Prostate gland (tissue), 2 donors: Measurements from ENCODE around the gene SH3BP1. TPM values are rescaled to one million over a fixed set of nuclear protein-coding genes. Genes with fewer than 3 reads are reported as not detected.

Source experiments
- DNase-seq: peaks from one replicate; pipeline ENCODE4 v3.0.0-alpha.2; 2019; ENCODE audit warnings: low spot score
- H3K27ac ChIP-seq, 2 donors: fragments of 200-600 bp; sonication (generic); 2 replicates each; pipeline ENCODE4 v1.5.1; 2017 to 2019
- H3K27me3 ChIP-seq: fragments of 200-600 bp; sonication (generic); replicated peaks from 2 replicates; pipeline ENCODE4 v1.5.1; 2019; ENCODE audit not compliant: insufficient read depth
- H3K36me3 ChIP-seq, 2 donors: fragments of 200-600 bp; sonication (generic); 1 replicate in 1 of 2; 2 replicates in 1 of 2; pipeline versions ENCODE4 v1.5.1 to v1.8.1; 2017 to 2019
- H3K4me1 ChIP-seq: fragments of 200-600 bp; sonication (generic); replicated peaks from 2 replicates; pipeline ENCODE4 v1.5.1; 2019
- H3K4me3 ChIP-seq, 2 donors: fragments of 200-600 bp; sonication (generic); 2 replicates each; pipeline ENCODE4 v1.5.1; 2017 to 2019
- H3K9me3 ChIP-seq: fragments of 200-600 bp; sonication (generic); 2 replicates; pipeline ENCODE4 v1.5.1; 2017
- CTCF ChIP-seq, 4 experiments: fragments of 200-600 bp in 2 of 4; fragments of 450-650 bp in 2 of 4; sonication (generic) in 2 of 4; IDR thresholded peaks; 1 replicate in 3 of 4; 2 replicates in 1 of 4; pipeline ENCODE4 v1.5.1; 2016 to 2019; ENCODE audit warnings: antibody characterized with exemption in 4 of 4, mild to moderate bottlenecking in 2 of 4, moderate library complexity in 2 of 4
- POLR2A ChIP-seq: fragments of 450-650 bp; IDR thresholded peaks from one replicate; pipeline ENCODE4 v1.6.1; 2016; ENCODE audit warnings: antibody characterized with exemption, mild to moderate bottlenecking
- POLR2AphosphoS5 ChIP-seq: sonication (generic); formaldehyde crosslinking; IDR thresholded peaks from one replicate; pipeline ENCODE4 v1.6.1; 2017; ENCODE audit warnings: antibody characterized with exemption
- WGBS: methylation state at CpG from one replicate; pipeline ENCODE4 v1.1.5; 2018; 5-methylcytosine and 5-hydroxymethylcytosine counted together
- intact Hi-C: fragments of 100-400 bp; cut with DNase I; formaldehyde crosslinking; loops from one replicate; pipeline ENCODE4 v1.14.2; 2022
- total RNA-seq, 2 donors: library from RNA; depleted of rRNA; stranded (reverse); fragments of >200 nt; gene quantifications; one replicate each; pipeline ENCODE4 v1.1.0, GENCODE V29; 2016

SH3BP1 gene
- total RNA-seq, 2 donors from 2014 or later, result 10.9 to 12.0 TPM

- Histone ChIP-seq H3K4me1 (peaks cover 16% of the 10 kb centered on the region), H3K36me3 (no peaks in the 10 kb centered on the region), H3K27ac (peak within 1 kb of the TSS; percentile 85 to 91), H3K9me3 (no peaks in the 10 kb centered on the region), H3K27me3 (no peaks in the 10 kb centered on the region), H3K4me3 (peak within 1 kb of the TSS; percentile 38 to 49)
- DNase-seq, result peak; percentile 91
- TF ChIP-seq POLR2AphosphoS5 (peak; percentile 88), POLR2A (peak; percentile 44), CTCF (IDR thresholded peaks at IDR 0.05) (peak in 3 of 4 experiments; percentile 18 to 30 (median 29))
- 2% methylated on average over 33 of the region's 34 CpGs for WGBS
- intact Hi-C loops, result loop anchor here (5.0 kb wide), 1 partner anchor 33 kb away; no protein-coding TSS in a partner anchor
Measured at GRCh38 chr22:37674951-37675929, 35.8 kb downstream of the SH3BP1 start, which contains the start of gene LGALS1. Gene LGALS1 (plus strand): TSS chr22:37675636. CDS start chr22:37675703, 67 bp downstream.

GRCh38 chr22:37675930-37676735 lies 36.7 kb downstream of the SH3BP1 start:
- Histone ChIP-seq H3K9me3 (no peaks in the 10 kb centered on the region), H3K36me3 (no peaks in the 10 kb centered on the region), H3K27ac (peak overlapping the region; percentile 85 to 91), H3K27me3 (no peaks in the 10 kb centered on the region), H3K4me3 (peak overlapping the region; percentile 38 to 49), H3K4me1 (peaks cover 16% of the 10 kb centered on the region)
- intact Hi-C loops, result loop anchor here (5.0 kb wide), 1 partner anchor 34 kb away; no protein-coding TSS in a partner anchor
- DNase-seq, result no peak
- TF ChIP-seq CTCF (IDR thresholded peaks at IDR 0.05), result no peak
- TF ChIP-seq POLR2AphosphoS5, result no peak
- TF ChIP-seq POLR2A, result no peak
- 3% methylated on average over 17 of the region's 17 CpGs for WGBS

- WGBS, result under 1% methylated on average over 42 of the region's 42 CpGs
- TF ChIP-seq POLR2A (peak; percentile 46), CTCF (IDR thresholded peaks at IDR 0.05) (no peak), POLR2AphosphoS5 (peak; percentile 83)
- Histone ChIP-seq H3K27me3 (no peaks in the 10 kb centered on the region), H3K9me3 (no peaks in the 10 kb centered on the region), H3K36me3 (no peaks in the 10 kb centered on the region), H3K4me3 (peak overlapping the region; percentile 38 to 49), H3K4me1 (peaks cover 16% of the 10 kb centered on the region), H3K27ac (peak overlapping the region; percentile 85 to 91)
- intact Hi-C loops, result loop anchor here (5.0 kb wide), 1 partner anchor 35 kb away; no protein-coding TSS in a partner anchor
- DNase-seq, result peak; percentile 76
Measured at GRCh38 chr22:37676736-37677492, 37.4 kb downstream of the SH3BP1 start.

- Histone ChIP-seq H3K27ac (peak overlapping the region; percentile 85 to 91), H3K36me3 (no peaks in the 10 kb centered on the region), H3K4me3 (peak overlapping the region; percentile 38 to 49), H3K27me3 (no peaks in the 10 kb centered on the region), H3K4me1 (peaks cover 16% of the 10 kb centered on the region), H3K9me3 (no peaks in the 10 kb centered on the region)
- TF ChIP-seq POLR2AphosphoS5 (no peak), POLR2A (no peak), CTCF (IDR thresholded peaks at IDR 0.05) (no peak)
- 61% methylated on average over 15 of the region's 15 CpGs for WGBS
- no peak for DNase-seq
- intact Hi-C loops, result loop anchor here (5.0 kb wide), 1 partner anchor 35 kb away; no protein-coding TSS in a partner anchor
Measured at GRCh38 chr22:37677493-37677974, 38.1 kb downstream of the SH3BP1 start.
